ENCODE data around the gene C10orf105. TPM values are rescaled to one million over a fixed set of nuclear protein-coding genes. Genes with fewer than 3 reads are reported as not detected.

Gene C10orf105
- total RNA-seq, 1 donor from 2014 or later = not detected

DNA sequence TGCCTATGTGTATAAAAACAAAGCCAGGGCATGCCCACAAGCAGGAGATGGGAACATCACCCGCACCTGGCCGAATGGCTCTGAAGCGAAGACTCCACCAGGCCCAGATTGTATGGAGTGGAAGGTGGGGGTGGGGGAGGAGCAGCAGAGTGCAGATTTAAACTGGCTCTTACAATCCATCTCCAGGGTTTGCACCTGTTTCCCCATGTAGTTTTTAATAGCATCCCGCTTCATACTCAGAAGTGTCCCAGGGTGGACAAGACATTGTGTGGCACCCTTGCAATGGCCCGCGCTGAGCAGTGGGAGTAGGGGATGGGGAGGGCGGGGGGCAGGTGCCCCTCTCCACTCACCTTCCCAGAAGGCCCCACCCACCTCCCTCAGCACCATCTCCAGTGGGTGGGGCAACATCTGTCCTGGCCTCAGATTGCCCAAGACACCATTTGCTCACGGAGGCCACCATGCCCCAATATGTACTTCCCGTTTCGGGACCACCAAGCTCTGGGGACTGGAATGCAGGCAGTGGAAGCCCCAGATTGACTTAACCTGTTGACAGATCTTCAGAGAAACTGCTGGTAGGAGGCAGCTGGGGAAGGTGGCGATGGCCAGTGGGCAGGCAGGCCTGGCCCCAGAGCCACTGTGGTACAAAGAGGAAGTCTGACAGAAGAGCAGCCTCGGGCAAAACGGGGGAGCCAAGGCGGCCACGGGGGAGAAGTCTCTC is 30.7 kb upstream of the C10orf105 start:
- no peak for DNase-seq (ENCODE audit: low spot score)
- Mint-ChIP-seq H3K4me3 (ENCODE audit: unreplicated experiment) (no peak overlapping the region), H3K27ac (ENCODE audit: unreplicated experiment) (no peak overlapping the region), H3K27me3 (ENCODE audit: low read depth) (peaks cover 10% of the 10 kb centered on the region), H3K9me3 (ENCODE audit: low read depth) (no peaks in the 10 kb centered on the region), H3K36me3 (ENCODE audit: low read depth) (no peaks in the 10 kb centered on the region), H3K4me1 (ENCODE audit: low read depth) (no peaks in the 10 kb centered on the region)
- TF ChIP-seq, protein P1, sequence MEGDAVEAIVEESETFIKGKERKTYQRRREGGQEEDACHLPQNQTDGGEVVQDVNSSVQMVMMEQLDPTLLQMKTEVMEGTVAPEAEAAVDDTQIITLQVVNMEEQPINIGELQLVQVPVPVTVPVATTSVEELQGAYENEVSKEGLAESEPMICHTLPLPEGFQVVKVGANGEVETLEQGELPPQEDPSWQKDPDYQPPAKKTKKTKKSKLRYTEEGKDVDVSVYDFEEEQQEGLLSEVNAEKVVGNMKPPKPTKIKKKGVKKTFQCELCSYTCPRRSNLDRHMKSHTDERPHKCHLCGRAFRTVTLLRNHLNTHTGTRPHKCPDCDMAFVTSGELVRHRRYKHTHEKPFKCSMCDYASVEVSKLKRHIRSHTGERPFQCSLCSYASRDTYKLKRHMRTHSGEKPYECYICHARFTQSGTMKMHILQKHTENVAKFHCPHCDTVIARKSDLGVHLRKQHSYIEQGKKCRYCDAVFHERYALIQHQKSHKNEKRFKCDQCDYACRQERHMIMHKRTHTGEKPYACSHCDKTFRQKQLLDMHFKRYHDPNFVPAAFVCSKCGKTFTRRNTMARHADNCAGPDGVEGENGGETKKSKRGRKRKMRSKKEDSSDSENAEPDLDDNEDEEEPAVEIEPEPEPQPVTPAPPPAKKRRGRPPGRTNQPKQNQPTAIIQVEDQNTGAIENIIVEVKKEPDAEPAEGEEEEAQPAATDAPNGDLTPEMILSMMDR (IDR thresholded peaks at IDR 0.05) = no peak

DNA sequence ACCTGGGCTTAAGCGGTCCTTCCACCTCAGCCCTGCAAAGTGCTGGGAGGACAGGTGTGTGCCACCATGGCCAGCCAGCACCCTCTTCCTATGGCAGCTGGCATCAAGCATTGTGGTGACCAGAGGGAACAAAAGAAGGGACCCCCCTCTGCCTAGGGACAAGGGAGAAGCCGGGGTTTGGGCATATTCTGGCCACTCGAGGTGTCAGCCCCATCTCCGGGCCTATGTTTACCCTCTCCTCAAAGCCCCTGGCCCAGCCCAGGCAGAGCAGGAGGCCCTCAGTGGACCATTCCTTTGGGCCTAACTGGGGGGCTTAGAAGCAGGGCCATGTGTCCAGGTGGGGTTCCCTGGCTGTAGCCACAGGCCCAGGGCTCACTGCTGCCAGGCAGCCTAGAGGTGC is 29.8 kb upstream of the C10orf105 start:
- Mint-ChIP-seq H3K27me3 (ENCODE audit: low read depth) (peaks cover 4% of the 10 kb centered on the region), H3K4me1 (ENCODE audit: low read depth) (no peaks in the 10 kb centered on the region), H3K36me3 (ENCODE audit: low read depth) (no peaks in the 10 kb centered on the region), H3K9me3 (ENCODE audit: low read depth) (no peaks in the 10 kb centered on the region), H3K27ac (ENCODE audit: unreplicated experiment) (no peak overlapping the region), H3K4me3 (ENCODE audit: unreplicated experiment) (no peak overlapping the region)
- no peak for DNase-seq (ENCODE audit: low spot score)
- TF ChIP-seq, protein P1 (IDR thresholded peaks at IDR 0.05) = no peak

DNA sequence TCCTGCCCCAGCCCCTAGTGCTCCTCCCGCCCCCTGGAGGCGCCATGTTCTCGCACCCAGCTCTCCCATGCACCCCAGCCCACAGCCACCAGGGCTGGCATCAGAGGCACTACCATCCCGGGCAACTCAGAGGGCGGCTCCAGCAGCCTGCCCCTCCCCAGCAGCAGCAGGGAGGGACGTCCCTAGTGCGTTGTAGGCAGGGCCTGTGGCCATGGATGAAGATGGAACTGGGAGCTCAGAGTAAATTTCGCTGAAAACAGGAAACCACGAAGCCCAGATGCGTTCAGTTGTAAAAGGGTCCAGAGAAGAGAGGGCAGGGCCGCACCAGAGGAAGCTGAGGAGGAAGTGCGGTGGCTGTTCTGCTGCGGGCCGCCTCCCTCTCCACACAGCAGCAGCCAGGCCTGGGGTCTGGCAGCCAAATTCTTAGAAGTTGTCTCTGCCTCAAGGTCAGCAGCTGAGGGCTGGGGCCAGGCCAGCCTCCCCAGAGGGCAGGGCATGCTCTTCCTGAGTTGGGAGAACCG is 29.2 kb upstream of the C10orf105 start:
- no peaks in the 10 kb centered on the region for H3K36me3 Mint-ChIP-seq (ENCODE audit: low read depth)
- no peaks in the 10 kb centered on the region for H3K9me3 Mint-ChIP-seq (ENCODE audit: low read depth)
- no peak overlapping the region for H3K4me3 Mint-ChIP-seq (ENCODE audit: unreplicated experiment)
- DNase-seq (ENCODE audit: low spot score) = no peak
- H3K27ac Mint-ChIP-seq (ENCODE audit: unreplicated experiment) = no peak overlapping the region
- TF ChIP-seq, protein P1 (IDR thresholded peaks at IDR 0.05) = no peak
- peaks cover 4% of the 10 kb centered on the region for H3K27me3 Mint-ChIP-seq (ENCODE audit: low read depth)
- H3K4me1 Mint-ChIP-seq (ENCODE audit: low read depth) = no peaks in the 10 kb centered on the region

DNA sequence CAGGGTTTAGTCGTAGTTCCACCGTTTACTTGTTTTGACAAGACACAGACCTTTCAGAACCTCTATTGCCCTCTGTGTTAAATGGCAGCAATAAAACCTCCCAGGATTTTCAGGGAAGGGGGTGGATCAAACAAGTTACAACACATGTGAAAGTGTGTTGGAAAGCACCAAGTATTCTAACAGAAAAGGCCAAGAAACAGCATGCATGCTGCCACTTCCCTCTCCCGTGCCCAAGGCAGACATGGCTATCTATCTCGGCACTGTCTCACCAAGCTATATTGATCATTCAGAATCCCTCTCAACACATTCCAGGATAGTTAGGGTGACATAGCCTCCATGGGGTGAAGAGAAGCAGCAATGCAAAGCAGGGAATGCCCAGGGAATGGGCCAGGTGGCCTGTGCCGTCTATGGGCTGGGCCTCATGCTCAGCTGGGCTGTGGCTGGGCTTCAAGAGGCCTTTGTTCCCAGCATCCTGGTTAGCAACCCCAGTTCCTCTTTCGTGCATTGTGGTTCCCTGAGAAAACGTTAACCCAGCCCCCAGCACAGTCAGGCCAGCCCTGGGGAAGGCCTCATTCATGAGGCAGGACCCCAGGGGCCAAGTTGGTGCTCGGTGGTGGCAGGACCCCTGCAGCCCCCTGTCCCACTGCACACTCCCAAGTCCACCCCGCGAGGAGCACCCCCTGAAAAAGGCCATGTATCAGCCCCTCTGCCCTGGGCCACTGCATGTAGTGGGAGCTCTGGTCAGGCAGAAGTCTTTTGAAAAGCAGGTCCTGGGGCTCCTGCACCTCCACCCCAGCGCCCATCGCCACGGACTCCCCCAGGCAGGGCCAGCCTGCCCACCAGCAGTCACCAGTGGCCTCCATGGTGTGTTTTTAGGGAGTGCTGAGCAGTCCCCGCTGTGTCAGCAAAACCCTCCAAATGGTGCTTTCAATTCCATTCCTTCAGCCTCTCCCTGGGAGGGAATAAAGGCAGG is 28.3 kb upstream of the C10orf105 start:
- Mint-ChIP-seq H3K4me1 (ENCODE audit: low read depth) (no peaks in the 10 kb centered on the region), H3K27ac (ENCODE audit: unreplicated experiment) (no peak overlapping the region), H3K4me3 (ENCODE audit: unreplicated experiment) (no peak overlapping the region), H3K36me3 (ENCODE audit: low read depth) (no peaks in the 10 kb centered on the region), H3K27me3 (ENCODE audit: low read depth) (peaks cover 4% of the 10 kb centered on the region), H3K9me3 (ENCODE audit: low read depth) (peaks cover 2% of the 10 kb centered on the region)
- TF ChIP-seq, protein P1 (IDR thresholded peaks at IDR 0.05) = no peak
- no peak for DNase-seq (ENCODE audit: low spot score)

DNA sequence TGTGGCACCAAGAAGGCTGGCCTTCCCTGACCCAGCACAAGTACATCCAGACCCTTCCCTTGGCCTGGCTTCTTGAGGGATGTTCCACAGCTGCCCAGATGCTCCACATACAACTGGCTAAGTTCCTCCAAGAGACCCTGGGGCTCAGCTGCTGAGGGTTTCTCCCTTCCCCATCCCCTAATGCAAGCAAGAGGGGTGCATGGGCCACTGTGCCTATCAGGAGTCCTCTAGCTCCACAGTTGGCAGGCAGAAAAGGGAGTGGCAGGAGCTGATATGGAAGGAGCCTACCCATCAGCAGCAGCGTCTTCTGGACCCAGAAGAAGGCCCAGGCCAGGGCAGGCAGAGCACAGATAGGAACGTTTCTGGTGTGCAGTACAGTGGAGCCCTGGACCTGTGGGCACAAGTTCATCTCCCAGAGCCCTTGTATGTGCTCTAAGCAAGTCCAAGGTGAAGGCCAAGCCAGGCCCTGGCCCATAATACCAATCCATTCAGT is 27.5 kb upstream of the C10orf105 start:
- no peak for DNase-seq (ENCODE audit: low spot score)
- H3K27ac Mint-ChIP-seq (ENCODE audit: unreplicated experiment) = no peak overlapping the region
- TF ChIP-seq, protein P1 (IDR thresholded peaks at IDR 0.05) = no peak
- no peaks in the 10 kb centered on the region for H3K4me1 Mint-ChIP-seq (ENCODE audit: low read depth)
- H3K4me3 Mint-ChIP-seq (ENCODE audit: unreplicated experiment) = no peak overlapping the region
- peaks cover 2% of the 10 kb centered on the region for H3K27me3 Mint-ChIP-seq (ENCODE audit: low read depth)
- peaks cover 9% of the 10 kb centered on the region for H3K9me3 Mint-ChIP-seq (ENCODE audit: low read depth)
- H3K36me3 Mint-ChIP-seq (ENCODE audit: low read depth) = no peaks in the 10 kb centered on the region
